NK-92 (cell line): Measurements from ENCODE around the gene CCNQ.

Experiments
- DNase-seq: peaks from one replicate; lab custom pipeline; 2025; ENCODE audit not compliant: unreplicated experiment; lab: John Stamatoyannopoulos, UW

CCNQ gene

GRCh38 chrX:153598541-153599191, at the start of gene CCNQ:
TSS of gene CCNQ (minus strand) at chrX:153599139. CDS start at chrX:153599073, 66 bp downstream.
- no peak for DNase-seq

GRCh38 chrX:153647461-153648357, 48.8 kb upstream of the CCNQ start:
- no peak for DNase-seq

GRCh38 chrX:153646620-153647373, 47.9 kb upstream of the CCNQ start, which contains the start of gene DUSP9:
TSS of gene DUSP9 (plus strand) at chrX:153647203. CDS start at chrX:153647954, 751 bp downstream.
- no peak for DNase-seq

GRCh38 chrX:153645921-153646488, 47.1 kb upstream of the CCNQ start:
- no peak for DNase-seq

- no peak for DNase-seq
Observed at GRCh38 chrX:153645151-153645550, 46.2 kb upstream of the CCNQ start.

- DNase-seq: no peak
Observed at GRCh38 chrX:153644356-153645125, 45.6 kb upstream of the CCNQ start.

- no peak for DNase-seq
Observed at GRCh38 chrX:153643431-153644351, 44.8 kb upstream of the CCNQ start.

GRCh38 chrX:153642655-153643430, 43.9 kb upstream of the CCNQ start:
- no peak for DNase-seq

GRCh38 chrX:153642051-153642654, 43.2 kb upstream of the CCNQ start:
- DNase-seq: no peak

GRCh38 chrX:153641627-153642026, 42.7 kb upstream of the CCNQ start:
- DNase-seq: no peak

GRCh38 chrX:153640736-153641575, 42.0 kb upstream of the CCNQ start:
- DNase-seq: no peak

- no peak for DNase-seq
Observed at GRCh38 chrX:153640045-153640686, 41.2 kb upstream of the CCNQ start.

- no peak for DNase-seq
Observed at GRCh38 chrX:153639177-153640044, 40.5 kb upstream of the CCNQ start.

- DNase-seq: no peak
Observed at GRCh38 chrX:153638436-153639176, 39.7 kb upstream of the CCNQ start.

- no peak for DNase-seq
Observed at GRCh38 chrX:153638041-153638371, 39.1 kb upstream of the CCNQ start.
